ENCODE results near the gene C17orf75. TPM values are rescaled to one million over a fixed set of nuclear protein-coding genes. Genes with fewer than 3 reads are reported as not detected.
"Not testable (repeated sequence)": the region's sequence is repeated elsewhere in the genome, so short reads cannot be mapped to it uniquely, and the experiment has no call there.

The C17orf75 gene
- total RNA-seq (2014; rRNA removed; shearing (Covaris generic)), result 12.5 and 18.4 TPM in 2 replicates

- peak; percentile 75 for DNase-seq (ENCODE audit: low read depth)
Observed at GRCh38 chr17:32341857-32342602, at the start of gene C17orf75. C17orf75 (minus strand) TSS chr17:32342173; CDS start chr17:32342139, 34 bp downstream.

GRCh38 chr17:32388613-32389459, 46.9 kb upstream of the C17orf75 start:
- DNase-seq (ENCODE audit: low read depth), result no peak

- not testable (repeated sequence) for DNase-seq (ENCODE audit: low read depth)
Observed at GRCh38 chr17:32388128-32388527, 46.2 kb upstream of the C17orf75 start.

- no peak for DNase-seq (ENCODE audit: low read depth)
Observed at GRCh38 chr17:32386844-32387243, 44.9 kb upstream of the C17orf75 start.

GRCh38 chr17:32385971-32386370, 44.0 kb upstream of the C17orf75 start:
- DNase-seq (ENCODE audit: low read depth), result no peak

GRCh38 chr17:32385121-32385520, 43.1 kb upstream of the C17orf75 start:
- no peak for DNase-seq (ENCODE audit: low read depth)

GRCh38 chr17:32383926-32384434, 42.0 kb upstream of the C17orf75 start:
- DNase-seq (ENCODE audit: low read depth), result no peak

- DNase-seq (ENCODE audit: low read depth), result no peak
Observed at GRCh38 chr17:32382526-32383223, 40.7 kb upstream of the C17orf75 start.

GRCh38 chr17:32370426-32370825, 28.5 kb upstream of the C17orf75 start:
- DNase-seq (ENCODE audit: low read depth), result no peak

GRCh38 chr17:32361270-32361669, 19.3 kb upstream of the C17orf75 start:
- no peak for DNase-seq (ENCODE audit: low read depth)

- DNase-seq (ENCODE audit: low read depth), result no peak
Observed at GRCh38 chr17:32357615-32358014, 15.6 kb upstream of the C17orf75 start.

- DNase-seq (ENCODE audit: low read depth), result no peak
Observed at GRCh38 chr17:32356750-32357149, 14.8 kb upstream of the C17orf75 start.

GRCh38 chr17:32356378-32356743, 14.4 kb upstream of the C17orf75 start:
- DNase-seq (ENCODE audit: low read depth), result no peak

GRCh38 chr17:32355649-32356377, 13.8 kb upstream of the C17orf75 start:
- DNase-seq (ENCODE audit: low read depth), result no peak

- not testable (repeated sequence) for DNase-seq (ENCODE audit: low read depth)
Observed at GRCh38 chr17:32352734-32353133, 10.8 kb upstream of the C17orf75 start.

- DNase-seq (ENCODE audit: low read depth), result peak; percentile 57
Observed at GRCh38 chr17:32350666-32351418, 8.9 kb upstream of the C17orf75 start.

GRCh38 chr17:32349854-32350665, 8.1 kb upstream of the C17orf75 start, which contains the start of gene ZNF207:
ZNF207 (plus strand) TSS chr17:32350157; CDS start chr17:32350286, 129 bp downstream.
- peak; percentile 93 for DNase-seq (ENCODE audit: low read depth)

- no peak for DNase-seq (ENCODE audit: low read depth)
Observed at GRCh38 chr17:32349503-32349853, 7.5 kb upstream of the C17orf75 start.

- DNase-seq (ENCODE audit: low read depth), result no peak
Observed at GRCh38 chr17:32348483-32348800, 6.5 kb upstream of the C17orf75 start.

Data from RPMI7951 (cell line).